Measurements from ENCODE around the gene CHST8. TPM values are rescaled to one million over a fixed set of nuclear protein-coding genes. Genes with fewer than 3 reads are reported as not detected.

The CHST8 gene
- total and polyA plus RNA-seq, 4 donors: 0.05 to 0.07 TPM; not detected in 2

DNA sequence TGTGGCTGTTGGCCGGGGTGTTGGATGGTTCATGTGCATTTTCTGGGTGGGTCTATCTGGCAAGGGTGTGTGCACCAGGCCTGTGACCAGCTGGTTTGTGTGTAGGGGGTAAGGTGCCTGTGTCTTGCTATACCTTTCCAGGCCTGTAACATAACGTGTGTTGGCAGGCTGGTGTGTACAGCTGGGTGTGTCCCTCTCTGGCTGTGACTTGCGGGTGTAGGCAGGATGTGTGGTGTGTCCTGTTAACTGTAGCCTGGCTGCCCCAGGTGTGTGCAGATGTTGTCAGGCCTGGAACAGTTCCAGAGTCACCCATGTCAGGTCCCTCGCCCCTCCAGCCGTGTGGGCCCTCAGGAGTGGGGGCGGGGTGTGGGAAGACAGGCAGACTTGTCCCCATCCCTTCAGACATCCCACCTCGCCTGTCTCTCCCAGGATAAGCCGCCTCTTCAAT lies 184.7 kb downstream of the CHST8 start:
- no peaks in the 10 kb centered on the region for H3K36me3 ChIP-seq (ENCODE audit: control insufficient read depth in 4 of 4, insufficient read depth in 3 of 4, low read depth in 1 of 4, low read length in 3 of 4)
- DNase-seq (ENCODE audit: low spot score): no peak
- H3K9ac ChIP-seq (ENCODE audit: low read depth in 1 of 2, low read length in 2 of 2): no peak overlapping the region
- H3K4me1 ChIP-seq (ENCODE audit: control insufficient read depth in 4 of 4, insufficient read depth in 4 of 4, low read length in 3 of 4): peaks cover 7 to 12% (median 9%) of the 10 kb centered on the region in 4 donors
- no peaks in the 10 kb centered on the region for H3K9me3 ChIP-seq (ENCODE audit: control insufficient read depth in 4 of 4, low read length in 3 of 4)
- TF ChIP-seq, protein P1, sequence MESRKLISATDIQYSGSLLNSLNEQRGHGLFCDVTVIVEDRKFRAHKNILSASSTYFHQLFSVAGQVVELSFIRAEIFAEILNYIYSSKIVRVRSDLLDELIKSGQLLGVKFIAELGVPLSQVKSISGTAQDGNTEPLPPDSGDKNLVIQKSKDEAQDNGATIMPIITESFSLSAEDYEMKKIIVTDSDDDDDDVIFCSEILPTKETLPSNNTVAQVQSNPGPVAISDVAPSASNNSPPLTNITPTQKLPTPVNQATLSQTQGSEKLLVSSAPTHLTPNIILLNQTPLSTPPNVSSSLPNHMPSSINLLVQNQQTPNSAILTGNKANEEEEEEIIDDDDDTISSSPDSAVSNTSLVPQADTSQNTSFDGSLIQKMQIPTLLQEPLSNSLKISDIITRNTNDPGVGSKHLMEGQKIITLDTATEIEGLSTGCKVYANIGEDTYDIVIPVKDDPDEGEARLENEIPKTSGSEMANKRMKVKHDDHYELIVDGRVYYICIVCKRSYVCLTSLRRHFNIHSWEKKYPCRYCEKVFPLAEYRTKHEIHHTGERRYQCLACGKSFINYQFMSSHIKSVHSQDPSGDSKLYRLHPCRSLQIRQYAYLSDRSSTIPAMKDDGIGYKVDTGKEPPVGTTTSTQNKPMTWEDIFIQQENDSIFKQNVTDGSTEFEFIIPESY (IDR thresholded peaks at IDR 0.05): no peak
- TF ChIP-seq EGR1 (IDR thresholded peaks at IDR 0.05; ENCODE audit: low read depth in 2 of 2): no peak
- TF ChIP-seq HNF4G (IDR thresholded peaks at IDR 0.05): no peak
- TF ChIP-seq JUND (IDR thresholded peaks at IDR 0.05): no peak
- TF ChIP-seq, protein P2, sequence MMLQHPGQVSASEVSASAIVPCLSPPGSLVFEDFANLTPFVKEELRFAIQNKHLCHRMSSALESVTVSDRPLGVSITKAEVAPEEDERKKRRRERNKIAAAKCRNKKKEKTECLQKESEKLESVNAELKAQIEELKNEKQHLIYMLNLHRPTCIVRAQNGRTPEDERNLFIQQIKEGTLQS (IDR thresholded peaks at IDR 0.05): no peak
- TF ChIP-seq, protein P3, sequence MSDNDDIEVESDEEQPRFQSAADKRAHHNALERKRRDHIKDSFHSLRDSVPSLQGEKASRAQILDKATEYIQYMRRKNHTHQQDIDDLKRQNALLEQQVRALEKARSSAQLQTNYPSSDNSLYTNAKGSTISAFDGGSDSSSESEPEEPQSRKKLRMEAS (IDR thresholded peaks at IDR 0.05): no peak
- no peak for TF ChIP-seq RXRA (IDR thresholded peaks at IDR 0.05)
- TF ChIP-seq HNF4A (conservative IDR thresholded peaks at IDR 0.05): no peak
- TF ChIP-seq RAD21 (IDR thresholded peaks at IDR 0.05): no peak
- WGBS: 83% methylated on average over 8 of the region's 8 CpGs
- H3K4me3 ChIP-seq (ENCODE audit: low read depth in 1 of 3, low read length in 3 of 3): no peak overlapping the region
- no peaks in the 10 kb centered on the region for H3K27me3 ChIP-seq (ENCODE audit: control insufficient read depth in 4 of 4, insufficient read depth in 4 of 4, low read length in 3 of 4)
- no peak overlapping the region for H3K27ac ChIP-seq (ENCODE audit: low read depth in 1 of 2, low read length in 2 of 2)

DNA sequence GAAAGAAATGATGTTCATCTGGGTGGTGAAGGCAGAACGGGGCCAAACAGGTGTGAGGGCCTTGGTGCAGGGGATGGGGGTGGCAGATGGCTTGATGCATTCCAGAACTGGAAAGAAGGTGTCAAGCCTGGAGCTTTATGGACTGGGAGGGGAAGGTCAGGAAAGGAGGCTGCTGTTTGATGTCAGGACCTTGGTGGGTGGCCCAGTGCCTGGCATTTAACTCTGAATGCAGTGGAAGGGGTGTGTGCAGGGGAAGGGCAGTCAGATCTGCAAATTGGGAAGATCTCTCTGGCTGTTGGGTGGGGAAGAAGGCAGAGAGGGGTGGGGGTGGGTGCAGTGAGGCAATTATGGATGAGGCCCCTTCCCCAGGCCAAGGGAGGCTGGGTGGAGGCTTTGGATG lies 186.6 kb downstream of the CHST8 start:
- no peak for DNase-seq (ENCODE audit: low spot score)
- no peaks in the 10 kb centered on the region for H3K9me3 ChIP-seq (ENCODE audit: control insufficient read depth in 4 of 4, low read length in 3 of 4)
- 95% methylated on average over 1 of the region's 1 CpG for WGBS
- no peak overlapping the region for H3K9ac ChIP-seq (ENCODE audit: low read depth in 1 of 2, low read length in 2 of 2)
- H3K4me3 ChIP-seq (ENCODE audit: low read depth in 1 of 3, low read length in 3 of 3): no peak overlapping the region
- H3K27me3 ChIP-seq (ENCODE audit: control insufficient read depth in 4 of 4, insufficient read depth in 4 of 4, low read length in 3 of 4): no peaks in the 10 kb centered on the region
- peaks cover 6 to 10% (median 8%) of the 10 kb centered on the region in 4 donors for H3K4me1 ChIP-seq (ENCODE audit: control insufficient read depth in 4 of 4, insufficient read depth in 4 of 4, low read length in 3 of 4)
- H3K36me3 ChIP-seq (ENCODE audit: control insufficient read depth in 4 of 4, insufficient read depth in 3 of 4, low read depth in 1 of 4, low read length in 3 of 4): peaks cover 0 to 4% (median 0%) of the 10 kb centered on the region in 4 donors
- H3K27ac ChIP-seq (ENCODE audit: low read depth in 1 of 2, low read length in 2 of 2): no peak overlapping the region
- TF ChIP-seq, protein P1 (IDR thresholded peaks at IDR 0.05): no peak
- TF ChIP-seq FOXA1 (IDR thresholded peaks at IDR 0.05) (no peak), HNF4A (conservative IDR thresholded peaks at IDR 0.05) (no peak), RXRA (IDR thresholded peaks at IDR 0.05) (no peak), GABPA (IDR thresholded peaks at IDR 0.05 in 1 of 2, conservative IDR thresholded peaks at IDR 0.05 in 1 of 2) (no peak), TAF1 (conservative IDR thresholded peaks at IDR 0.05) (no peak), RAD21 (IDR thresholded peaks at IDR 0.05) (no peak), YY1 (IDR thresholded peaks at IDR 0.05) (no peak), SP1 (IDR thresholded peaks at IDR 0.05) (no peak), HNF4G (IDR thresholded peaks at IDR 0.05) (no peak), JUND (IDR thresholded peaks at IDR 0.05) (no peak), NR2F2 (IDR thresholded peaks at IDR 0.05) (no peak)
- TF ChIP-seq, protein P2 (IDR thresholded peaks at IDR 0.05): no peak
- TF ChIP-seq, protein P4, sequence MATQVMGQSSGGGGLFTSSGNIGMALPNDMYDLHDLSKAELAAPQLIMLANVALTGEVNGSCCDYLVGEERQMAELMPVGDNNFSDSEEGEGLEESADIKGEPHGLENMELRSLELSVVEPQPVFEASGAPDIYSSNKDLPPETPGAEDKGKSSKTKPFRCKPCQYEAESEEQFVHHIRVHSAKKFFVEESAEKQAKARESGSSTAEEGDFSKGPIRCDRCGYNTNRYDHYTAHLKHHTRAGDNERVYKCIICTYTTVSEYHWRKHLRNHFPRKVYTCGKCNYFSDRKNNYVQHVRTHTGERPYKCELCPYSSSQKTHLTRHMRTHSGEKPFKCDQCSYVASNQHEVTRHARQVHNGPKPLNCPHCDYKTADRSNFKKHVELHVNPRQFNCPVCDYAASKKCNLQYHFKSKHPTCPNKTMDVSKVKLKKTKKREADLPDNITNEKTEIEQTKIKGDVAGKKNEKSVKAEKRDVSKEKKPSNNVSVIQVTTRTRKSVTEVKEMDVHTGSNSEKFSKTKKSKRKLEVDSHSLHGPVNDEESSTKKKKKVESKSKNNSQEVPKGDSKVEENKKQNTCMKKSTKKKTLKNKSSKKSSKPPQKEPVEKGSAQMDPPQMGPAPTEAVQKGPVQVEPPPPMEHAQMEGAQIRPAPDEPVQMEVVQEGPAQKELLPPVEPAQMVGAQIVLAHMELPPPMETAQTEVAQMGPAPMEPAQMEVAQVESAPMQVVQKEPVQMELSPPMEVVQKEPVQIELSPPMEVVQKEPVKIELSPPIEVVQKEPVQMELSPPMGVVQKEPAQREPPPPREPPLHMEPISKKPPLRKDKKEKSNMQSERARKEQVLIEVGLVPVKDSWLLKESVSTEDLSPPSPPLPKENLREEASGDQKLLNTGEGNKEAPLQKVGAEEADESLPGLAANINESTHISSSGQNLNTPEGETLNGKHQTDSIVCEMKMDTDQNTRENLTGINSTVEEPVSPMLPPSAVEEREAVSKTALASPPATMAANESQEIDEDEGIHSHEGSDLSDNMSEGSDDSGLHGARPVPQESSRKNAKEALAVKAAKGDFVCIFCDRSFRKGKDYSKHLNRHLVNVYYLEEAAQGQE (IDR thresholded peaks at IDR 0.05): no peak
- TF ChIP-seq, protein P3 (IDR thresholded peaks at IDR 0.05): no peak
- TF ChIP-seq, protein P5, sequence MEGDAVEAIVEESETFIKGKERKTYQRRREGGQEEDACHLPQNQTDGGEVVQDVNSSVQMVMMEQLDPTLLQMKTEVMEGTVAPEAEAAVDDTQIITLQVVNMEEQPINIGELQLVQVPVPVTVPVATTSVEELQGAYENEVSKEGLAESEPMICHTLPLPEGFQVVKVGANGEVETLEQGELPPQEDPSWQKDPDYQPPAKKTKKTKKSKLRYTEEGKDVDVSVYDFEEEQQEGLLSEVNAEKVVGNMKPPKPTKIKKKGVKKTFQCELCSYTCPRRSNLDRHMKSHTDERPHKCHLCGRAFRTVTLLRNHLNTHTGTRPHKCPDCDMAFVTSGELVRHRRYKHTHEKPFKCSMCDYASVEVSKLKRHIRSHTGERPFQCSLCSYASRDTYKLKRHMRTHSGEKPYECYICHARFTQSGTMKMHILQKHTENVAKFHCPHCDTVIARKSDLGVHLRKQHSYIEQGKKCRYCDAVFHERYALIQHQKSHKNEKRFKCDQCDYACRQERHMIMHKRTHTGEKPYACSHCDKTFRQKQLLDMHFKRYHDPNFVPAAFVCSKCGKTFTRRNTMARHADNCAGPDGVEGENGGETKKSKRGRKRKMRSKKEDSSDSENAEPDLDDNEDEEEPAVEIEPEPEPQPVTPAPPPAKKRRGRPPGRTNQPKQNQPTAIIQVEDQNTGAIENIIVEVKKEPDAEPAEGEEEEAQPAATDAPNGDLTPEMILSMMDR (IDR thresholded peaks at IDR 0.05; ENCODE audit: low read depth, low read length, missing input control): no peak
